Measurements from ENCODE around the gene SCN5A. TPM values are rescaled to one million over a fixed set of nuclear protein-coding genes. Genes with fewer than 3 reads are reported as not detected.

Gene SCN5A
- total RNA-seq, 2 donors from 2014 or later, result 0.18 to 0.66 TPM

- no peaks in the 10 kb centered on the region for H3K9me3 Mint-ChIP-seq
- H3K36me3 Mint-ChIP-seq, result peaks cover 4 to 8% of the 10 kb centered on the region in 2 donors
- no peak for ATAC-seq
- no peak for DNase-seq (ENCODE audit: low spot score in 2 of 2)
- no peak overlapping the region for H3K27ac Mint-ChIP-seq
These were observed 116.1 kb downstream of the SCN5A start for GRCh38 chr3:38533285-38533976.

- DNase-seq (ENCODE audit: low spot score in 2 of 2) (no peak), ATAC-seq (no peak)
- Mint-ChIP-seq H3K36me3 (peaks cover 4 to 8% of the 10 kb centered on the region in 2 donors), H3K27ac (no peak overlapping the region), H3K9me3 (no peaks in the 10 kb centered on the region)
These were observed 117.0 kb downstream of the SCN5A start for GRCh38 chr3:38532529-38532928.

GRCh38 chr3:38528457-38528856 is 121.0 kb downstream of the SCN5A start:
- peaks cover 9 to 11% of the 10 kb centered on the region in 2 donors for H3K36me3 Mint-ChIP-seq
- H3K27ac Mint-ChIP-seq, result peak overlapping the region in 1 of 2 donors; percentile 11
- no peak for DNase-seq (ENCODE audit: low spot score in 2 of 2)
- ATAC-seq, result peak in 1 of 2 donors; percentile 28
- no peaks in the 10 kb centered on the region for H3K9me3 Mint-ChIP-seq

- Mint-ChIP-seq H3K9me3 (no peaks in the 10 kb centered on the region), H3K27ac (no peak overlapping the region), H3K36me3 (peaks cover 9 to 11% of the 10 kb centered on the region in 2 donors)
- DNase-seq (ENCODE audit: low spot score in 2 of 2) (no peak), ATAC-seq (no peak)
These were observed 122.7 kb downstream of the SCN5A start for GRCh38 chr3:38526792-38527191.

- Mint-ChIP-seq H3K27ac (no peak overlapping the region), H3K9me3 (no peaks in the 10 kb centered on the region), H3K36me3 (peaks cover 9 to 11% of the 10 kb centered on the region in 2 donors)
- DNase-seq (ENCODE audit: low spot score in 2 of 2) (no peak), ATAC-seq (no peak)
These were observed 125.2 kb downstream of the SCN5A start for GRCh38 chr3:38524141-38524739.

- Mint-ChIP-seq H3K9me3 (no peaks in the 10 kb centered on the region), H3K36me3 (peaks cover 8 to 9% of the 10 kb centered on the region in 2 donors), H3K27ac (no peak overlapping the region)
- ATAC-seq (no peak), DNase-seq (ENCODE audit: low spot score in 2 of 2) (no peak)
These were observed 127.5 kb downstream of the SCN5A start for GRCh38 chr3:38522002-38522401.

GRCh38 chr3:38521391-38521987 is 128.0 kb downstream of the SCN5A start:
- DNase-seq (ENCODE audit: low spot score in 2 of 2) (peak in 1 of 2 donors; percentile 58), ATAC-seq (no peak)
- Mint-ChIP-seq H3K27ac (no peak overlapping the region), H3K36me3 (peaks cover 5 to 9% of the 10 kb centered on the region in 2 donors), H3K9me3 (no peaks in the 10 kb centered on the region)

- ATAC-seq (peak; percentile 33 to 51), DNase-seq (ENCODE audit: low spot score in 2 of 2) (no peak)
- H3K27ac Mint-ChIP-seq, result peak overlapping the region; percentile 32 to 75
- no peaks in the 10 kb centered on the region for H3K9me3 Mint-ChIP-seq
- peaks cover 4 to 9% of the 10 kb centered on the region in 2 donors for H3K36me3 Mint-ChIP-seq
These were observed 129.8 kb downstream of the SCN5A start for GRCh38 chr3:38519651-38520050.

GRCh38 chr3:38519000-38519399 is 130.5 kb downstream of the SCN5A start:
- no peak for DNase-seq (ENCODE audit: low spot score in 2 of 2)
- no peak for ATAC-seq
- H3K9me3 Mint-ChIP-seq, result no peaks in the 10 kb centered on the region
- peak overlapping the region in 1 of 2 donors; percentile 75 for H3K27ac Mint-ChIP-seq
- H3K36me3 Mint-ChIP-seq, result peaks cover 4 to 5% of the 10 kb centered on the region in 2 donors

GRCh38 chr3:38516669-38517068 is 132.8 kb downstream of the SCN5A start:
- no peak overlapping the region for H3K27ac Mint-ChIP-seq
- peaks cover 0 to 4% of the 10 kb centered on the region in 2 donors for H3K36me3 Mint-ChIP-seq
- H3K9me3 Mint-ChIP-seq, result no peaks in the 10 kb centered on the region
- ATAC-seq, result no peak
- no peak for DNase-seq (ENCODE audit: low spot score in 2 of 2)

- Mint-ChIP-seq H3K27ac (no peak overlapping the region), H3K36me3 (peaks cover 0 to 4% of the 10 kb centered on the region in 2 donors), H3K9me3 (no peaks in the 10 kb centered on the region)
- ATAC-seq (no peak), DNase-seq (ENCODE audit: low spot score in 2 of 2) (no peak)
These were observed 134.1 kb downstream of the SCN5A start for GRCh38 chr3:38515367-38515766.

GRCh38 chr3:38511546-38511945 is 137.9 kb downstream of the SCN5A start:
- peaks cover 9 to 10% of the 10 kb centered on the region in 2 donors for H3K36me3 Mint-ChIP-seq

GRCh38 chr3:38510631-38511030 is 138.9 kb downstream of the SCN5A start:
- Mint-ChIP-seq H3K27ac (no peak overlapping the region), H3K9me3 (no peaks in the 10 kb centered on the region), H3K36me3 (peaks cover 7 to 9% of the 10 kb centered on the region in 2 donors)
- DNase-seq (ENCODE audit: low spot score in 2 of 2) (no peak), ATAC-seq (no peak)

More at GRCh38 chr3:38511546-38511945, 137.9 kb downstream of the SCN5A start:
- Mint-ChIP-seq H3K27ac (no peak overlapping the region), H3K9me3 (no peaks in the 10 kb centered on the region)
- no peak for ATAC-seq
- DNase-seq (ENCODE audit: low spot score in 2 of 2), result no peak

- H3K27ac Mint-ChIP-seq, result no peak overlapping the region
- H3K9me3 Mint-ChIP-seq, result no peaks in the 10 kb centered on the region
- peaks cover 7 to 13% of the 10 kb centered on the region in 2 donors for H3K36me3 Mint-ChIP-seq
- DNase-seq (ENCODE audit: low spot score in 2 of 2) (no peak), ATAC-seq (no peak)
These were observed 139.8 kb downstream of the SCN5A start for GRCh38 chr3:38509732-38510131.

GRCh38 chr3:38507120-38507519 is 142.4 kb downstream of the SCN5A start:
- peaks cover 7 to 19% of the 10 kb centered on the region in 2 donors for H3K36me3 Mint-ChIP-seq
- ATAC-seq (no peak), DNase-seq (ENCODE audit: low spot score in 2 of 2) (no peak)
- no peaks in the 10 kb centered on the region for H3K9me3 Mint-ChIP-seq
- no peak overlapping the region for H3K27ac Mint-ChIP-seq

GRCh38 chr3:38500688-38501417 is 148.6 kb downstream of the SCN5A start:
- DNase-seq (ENCODE audit: low spot score in 2 of 2) (no peak), ATAC-seq (no peak)
- Mint-ChIP-seq H3K27ac (no peak overlapping the region), H3K36me3 (peaks cover 16 to 25% of the 10 kb centered on the region in 2 donors), H3K9me3 (no peaks in the 10 kb centered on the region)

All from activated naive CD4-positive, alpha-beta T cell treated with anti-CD3 and anti-CD28 coated beads, Interleukin-2, amount 50 U/mL, for 72 hours (primary cell).